ENCODE data around the gene IGF2BP2. TPM values are rescaled to one million over a fixed set of nuclear protein-coding genes. Genes with fewer than 3 reads are reported as not detected.

Gene IGF2BP2
- total and polyA plus RNA-seq, 2 of the 13 experiments (the other 11 are each of a cell fraction or from before 2014, with no cell fraction given): 6.5 to 46.0 TPM

- TF ChIP-seq POGK (CRISPR knock-in tag; conservative IDR thresholded peaks at IDR 0.05): peak; percentile 73; the same call in 1 of the 2 replicates
- TF ChIP-seq, protein P1, sequence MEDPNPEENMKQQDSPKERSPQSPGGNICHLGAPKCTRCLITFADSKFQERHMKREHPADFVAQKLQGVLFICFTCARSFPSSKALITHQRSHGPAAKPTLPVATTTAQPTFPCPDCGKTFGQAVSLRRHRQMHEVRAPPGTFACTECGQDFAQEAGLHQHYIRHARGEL (CRISPR knock-in tag; IDR thresholded peaks at IDR 0.05): no peak
- no peak for TF ChIP-seq CREBL2 (CRISPR knock-in tag; IDR thresholded peaks at IDR 0.05; ENCODE audit: borderline replicate concordance)
- TF ChIP-seq, protein P2, sequence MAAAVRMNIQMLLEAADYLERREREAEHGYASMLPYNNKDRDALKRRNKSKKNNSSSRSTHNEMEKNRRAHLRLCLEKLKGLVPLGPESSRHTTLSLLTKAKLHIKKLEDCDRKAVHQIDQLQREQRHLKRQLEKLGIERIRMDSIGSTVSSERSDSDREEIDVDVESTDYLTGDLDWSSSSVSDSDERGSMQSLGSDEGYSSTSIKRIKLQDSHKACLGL (CRISPR knock-in tag; IDR thresholded peaks at IDR 0.05): peak; percentile 24; the same call in 1 of the 2 replicates
- peak; percentile 13; the same call in 1 of the 2 replicates for TF ChIP-seq CCDC6 (CRISPR knock-in tag; IDR thresholded peaks at IDR 0.05)
- no peak for TF ChIP-seq HMGA1 (CRISPR knock-in tag; conservative IDR thresholded peaks at IDR 0.05)
- TF ChIP-seq ZNF160 (CRISPR knock-in tag; IDR thresholded peaks at IDR 0.05): no peak; the same call in 1 of the 2 replicates
- peak; percentile 55; the same call in 1 of the 2 replicates for TF ChIP-seq ATF7-NPFF (CRISPR knock-in tag; IDR thresholded peaks at IDR 0.05; ENCODE audit: low read depth)
- TF ChIP-seq SNAPC5 (CRISPR knock-in tag; IDR thresholded peaks at IDR 0.05; ENCODE audit: borderline replicate concordance): 0 out of 2 replicates have a peak, but pooled peaks have one; percentile 37
- TF ChIP-seq ZNF883 (CRISPR knock-in tag; IDR thresholded peaks at IDR 0.05; ENCODE audit: not compliant biosample characterization): peak; percentile 89
- no peak for TF ChIP-seq CBX5 (CRISPR knock-in tag; IDR thresholded peaks at IDR 0.05; ENCODE audit: borderline replicate concordance)
- peak; percentile 86; the same call in 1 of the 2 replicates for TF ChIP-seq ZMAT3 (CRISPR knock-in tag; conservative IDR thresholded peaks at IDR 0.05)
- 0 out of 2 replicates have a peak, but pooled peaks have one; percentile 39 for TF ChIP-seq ZBTB46 (CRISPR knock-in tag; IDR thresholded peaks at IDR 0.05; ENCODE audit: borderline replicate concordance)
- TF ChIP-seq, protein P3, sequence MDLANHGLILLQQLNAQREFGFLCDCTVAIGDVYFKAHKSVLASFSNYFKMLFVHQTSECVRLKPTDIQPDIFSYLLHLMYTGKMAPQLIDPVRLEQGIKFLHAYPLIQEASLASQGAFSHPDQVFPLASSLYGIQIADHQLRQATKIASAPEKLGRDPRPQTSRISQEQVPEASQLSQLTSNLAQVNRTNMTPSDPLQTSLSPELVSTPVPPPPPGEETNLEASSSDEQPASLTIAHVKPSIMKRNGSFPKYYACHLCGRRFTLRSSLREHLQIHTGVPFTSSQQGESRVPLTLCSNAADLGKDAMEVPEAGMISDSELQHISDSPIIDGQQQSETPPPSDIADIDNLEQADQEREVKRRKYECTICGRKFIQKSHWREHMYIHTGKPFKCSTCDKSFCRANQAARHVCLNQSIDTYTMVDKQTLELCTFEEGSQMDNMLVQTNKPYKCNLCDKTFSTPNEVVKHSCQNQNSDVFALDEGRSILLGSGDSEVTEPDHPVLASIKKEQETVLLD (CRISPR knock-in tag; IDR thresholded peaks at IDR 0.05; ENCODE audit: low read depth): 0 out of 2 replicates have a peak, but pooled peaks have one; percentile 19
- TF ChIP-seq ZNF18 (CRISPR knock-in tag; IDR thresholded peaks at IDR 0.05; ENCODE audit: insufficient replicate concordance): peak; percentile 29
- TF ChIP-seq, protein P4, sequence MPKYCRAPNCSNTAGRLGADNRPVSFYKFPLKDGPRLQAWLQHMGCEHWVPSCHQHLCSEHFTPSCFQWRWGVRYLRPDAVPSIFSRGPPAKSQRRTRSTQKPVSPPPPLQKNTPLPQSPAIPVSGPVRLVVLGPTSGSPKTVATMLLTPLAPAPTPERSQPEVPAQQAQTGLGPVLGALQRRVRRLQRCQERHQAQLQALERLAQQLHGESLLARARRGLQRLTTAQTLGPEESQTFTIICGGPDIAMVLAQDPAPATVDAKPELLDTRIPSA (CRISPR knock-in tag; IDR thresholded peaks at IDR 0.05; ENCODE audit: borderline replicate concordance): no peak; the same call in 1 of the 2 replicates
- peak; percentile 57; the same call in 1 of the 2 replicates for TF ChIP-seq NFKBIZ (CRISPR knock-in tag; IDR thresholded peaks at IDR 0.05)
These were observed 1.0 kb upstream of the IGF2BP2 start (continued) for GRCh38 chr3:185825639-185826481.
